GM12864 (cell line): ENCODE results near the gene CARS2.
A peak's percentile ranks its signal among the peaks of the same experiment; 100 is the strongest.
"Not testable (repeated sequence)": the region's sequence is repeated elsewhere in the genome, so short reads cannot be mapped to it uniquely, and the experiment has no call there.

Source experiments
- DNase-seq: peaks from one replicate; pipeline ENCODE4 v3.0.0-alpha.2; 2011; ENCODE audit warnings: low read depth
- H3K4me3 ChIP-seq: 2 replicates; pipeline ENCODE4 v1.5.1; 2011; ENCODE audit warnings: mild to moderate bottlenecking, low read depth, low read length, control low read depth
- TF ChIP-seq, protein P1 (sequence below): IDR thresholded peaks from 2 replicates; pipeline ENCODE4 v1.5.1; 2011; ENCODE audit warnings: low read depth, mild to moderate bottlenecking, moderate library complexity, low read length, control low read depth, inconsistent platforms; ENCODE audit errors: missing control alignments

CARS2 gene

GRCh38 chr13:110636701-110637201, 69.2 kb downstream of the CARS2 start:
- no peak for DNase-seq
- TF ChIP-seq, protein P1, sequence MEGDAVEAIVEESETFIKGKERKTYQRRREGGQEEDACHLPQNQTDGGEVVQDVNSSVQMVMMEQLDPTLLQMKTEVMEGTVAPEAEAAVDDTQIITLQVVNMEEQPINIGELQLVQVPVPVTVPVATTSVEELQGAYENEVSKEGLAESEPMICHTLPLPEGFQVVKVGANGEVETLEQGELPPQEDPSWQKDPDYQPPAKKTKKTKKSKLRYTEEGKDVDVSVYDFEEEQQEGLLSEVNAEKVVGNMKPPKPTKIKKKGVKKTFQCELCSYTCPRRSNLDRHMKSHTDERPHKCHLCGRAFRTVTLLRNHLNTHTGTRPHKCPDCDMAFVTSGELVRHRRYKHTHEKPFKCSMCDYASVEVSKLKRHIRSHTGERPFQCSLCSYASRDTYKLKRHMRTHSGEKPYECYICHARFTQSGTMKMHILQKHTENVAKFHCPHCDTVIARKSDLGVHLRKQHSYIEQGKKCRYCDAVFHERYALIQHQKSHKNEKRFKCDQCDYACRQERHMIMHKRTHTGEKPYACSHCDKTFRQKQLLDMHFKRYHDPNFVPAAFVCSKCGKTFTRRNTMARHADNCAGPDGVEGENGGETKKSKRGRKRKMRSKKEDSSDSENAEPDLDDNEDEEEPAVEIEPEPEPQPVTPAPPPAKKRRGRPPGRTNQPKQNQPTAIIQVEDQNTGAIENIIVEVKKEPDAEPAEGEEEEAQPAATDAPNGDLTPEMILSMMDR: no peak
- H3K4me3 ChIP-seq: no peak overlapping the region

DNA sequence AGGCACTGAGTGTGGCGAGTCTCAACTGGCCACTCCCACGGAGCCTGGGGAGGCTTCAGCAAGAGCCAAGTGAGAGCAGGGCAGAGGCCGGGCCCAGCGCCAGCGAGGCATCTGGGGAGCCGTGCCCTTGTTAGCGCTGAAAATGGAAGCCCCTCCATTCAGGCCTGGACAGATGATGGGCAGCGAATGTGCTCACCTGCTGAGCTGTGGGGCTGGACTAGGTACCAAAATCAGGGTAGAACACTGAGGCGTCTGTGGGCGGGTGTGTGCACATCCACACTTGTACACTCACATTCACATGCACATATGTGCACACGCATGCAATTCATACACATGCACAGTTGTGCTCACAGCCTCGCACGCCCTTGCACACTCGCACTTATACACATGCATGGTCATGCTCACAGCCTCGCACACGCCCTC, 69.9 kb downstream of the CARS2 start:
- peak; percentile 22 for DNase-seq
- no peak overlapping the region for H3K4me3 ChIP-seq
- TF ChIP-seq, protein P1: no peak

GRCh38 chr13:110635405-110636002, 70.4 kb downstream of the CARS2 start:
- DNase-seq: no peak
- H3K4me3 ChIP-seq: no peak overlapping the region
- TF ChIP-seq, protein P1: no peak

GRCh38 chr13:110634558-110634957, 71.4 kb downstream of the CARS2 start:
- H3K4me3 ChIP-seq: no peak overlapping the region
- TF ChIP-seq, protein P1: no peak
- no peak for DNase-seq

GRCh38 chr13:110633776-110634175, 72.1 kb downstream of the CARS2 start:
- H3K4me3 ChIP-seq: no peak overlapping the region
- TF ChIP-seq, protein P1: no peak
- DNase-seq: no peak

DNA sequence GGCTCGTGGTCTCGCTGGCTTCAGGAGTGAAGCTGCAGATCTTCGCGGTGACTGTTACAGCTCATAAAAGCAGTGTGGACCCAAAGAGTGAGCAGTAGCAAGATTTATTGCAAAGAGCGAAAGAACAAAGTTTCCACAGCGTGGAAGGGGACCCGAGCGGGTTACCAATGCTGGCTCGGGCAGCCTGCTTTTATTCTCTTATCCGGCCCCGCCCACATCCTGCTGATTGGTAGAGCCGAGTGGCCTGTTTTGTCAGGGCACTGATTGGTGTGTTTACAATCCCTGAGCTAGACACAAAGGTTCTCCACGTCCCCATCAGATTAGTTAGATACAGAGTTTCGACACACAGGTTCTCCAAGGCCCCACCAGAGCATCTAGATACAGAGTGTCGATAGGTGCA, 73.7 kb downstream of the CARS2 start:
- not testable (repeated sequence) for DNase-seq, H3K4me3 ChIP-seq

GRCh38 chr13:110630566-110631119, 75.3 kb downstream of the CARS2 start:
- TF ChIP-seq, protein P1: no peak
- DNase-seq: no peak
- H3K4me3 ChIP-seq: no peak overlapping the region
